Stimulated activated CD4-positive, alpha-beta T cell treated with anti-CD3 and anti-CD28 coated beads, Interleukin-12 subunit alpha, Interleukin-12 subunit beta, amount 100 ng/mL, for 24 hours (primary cell): ENCODE measurements around the gene OCRL.

Experiments
- DNase-seq, 2 experiments: peaks; one replicate each; pipeline ENCODE4 v3.0.0-alpha.2; 2020; ENCODE audit warnings: low read depth in 2 of 2

Gene OCRL

DNA sequence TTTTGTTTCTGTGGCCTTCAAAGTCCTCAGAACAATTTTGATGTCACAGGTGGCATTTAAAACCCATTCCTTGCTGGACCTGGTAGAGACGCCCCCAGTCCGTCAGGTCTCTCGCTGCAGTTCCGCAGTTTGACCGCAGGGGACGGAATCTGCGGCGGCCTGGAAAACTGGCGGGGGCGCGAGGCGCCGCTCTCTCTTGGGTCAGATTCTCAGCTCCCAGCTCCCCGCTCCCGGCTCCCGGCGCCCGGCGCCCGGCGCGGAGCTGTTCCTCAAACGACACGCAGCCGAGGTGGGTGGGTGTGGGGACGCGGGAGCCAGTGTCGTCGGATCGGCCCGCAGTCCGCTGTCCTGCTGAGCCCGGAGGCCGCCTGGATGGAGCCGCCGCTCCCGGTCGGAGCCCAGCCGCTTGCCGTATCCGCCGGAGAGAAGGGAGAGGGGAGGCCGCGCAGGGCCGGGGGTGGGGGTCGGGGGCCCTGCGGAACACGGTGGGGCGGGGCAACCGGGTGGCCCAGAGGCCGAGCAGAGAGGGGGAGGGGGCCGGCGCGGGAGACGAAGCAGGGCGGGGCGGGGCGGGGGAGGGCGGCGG lies at the start of gene OCRL:
TSS of gene OCRL (plus strand) at position 192 of the 586 bp plus-strand sequence. CDS start at position 373, 181 bp downstream.
- peak; percentile 17 to 47 for DNase-seq

DNA sequence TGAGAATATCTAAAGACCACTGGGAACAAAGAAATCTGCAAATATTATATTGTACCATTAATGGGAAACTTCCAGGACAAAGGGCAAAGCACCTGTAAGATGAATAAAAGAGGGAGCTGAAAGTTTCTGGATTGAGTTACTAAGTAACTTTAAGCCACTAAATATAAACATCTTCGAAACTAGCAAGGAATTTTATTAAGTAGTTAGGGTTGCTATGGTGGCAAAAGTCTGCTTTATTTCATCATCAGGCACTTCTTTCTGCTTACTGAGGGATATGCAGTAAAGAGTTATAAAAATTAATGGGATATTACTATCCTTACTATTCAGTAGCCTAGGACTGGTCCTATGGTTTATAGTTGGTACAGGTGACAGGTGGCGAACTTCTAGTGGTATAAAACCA lies 49.7 kb upstream of the OCRL start:
- DNase-seq: no peak

DNA sequence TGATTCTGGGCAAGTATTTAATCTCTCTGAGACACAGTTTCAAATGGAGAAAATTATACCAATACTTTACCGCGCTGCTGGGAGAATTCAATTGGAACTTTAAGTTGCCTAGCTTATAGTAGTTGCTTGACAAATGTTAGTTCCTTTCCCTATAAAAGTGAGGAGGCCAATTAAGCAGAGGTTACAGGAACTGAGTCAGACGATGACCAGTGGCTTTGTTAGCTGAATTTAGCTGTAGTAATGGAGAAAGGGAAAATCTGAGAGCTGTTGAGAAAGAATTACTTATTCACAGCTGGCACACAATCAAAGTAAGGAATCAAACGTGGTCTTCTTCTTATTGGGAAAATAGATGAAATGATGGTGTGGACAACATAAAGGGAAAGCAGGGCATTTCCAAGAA lies 46.4 kb upstream of the OCRL start:
- DNase-seq: no peak

DNA sequence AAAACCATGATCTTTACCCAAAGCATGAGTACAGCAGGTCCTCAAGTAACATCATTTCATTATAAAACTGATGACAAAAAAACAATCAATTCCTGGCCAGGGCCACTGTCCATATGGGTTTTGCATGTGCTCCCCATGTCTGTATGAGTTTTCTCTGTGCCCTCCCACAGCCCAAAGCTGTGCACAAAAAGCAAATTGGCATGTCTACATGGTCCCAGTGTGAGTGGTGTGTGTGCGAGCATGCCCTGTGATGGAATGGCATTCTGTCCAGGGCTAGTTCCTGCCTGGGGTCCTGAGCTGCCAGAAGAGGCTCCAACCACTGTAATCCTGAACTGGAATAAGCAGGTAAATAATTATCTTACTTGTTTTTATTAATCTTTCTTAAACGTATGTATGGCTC lies 45.2 kb upstream of the OCRL start:
- no peak for DNase-seq

DNA sequence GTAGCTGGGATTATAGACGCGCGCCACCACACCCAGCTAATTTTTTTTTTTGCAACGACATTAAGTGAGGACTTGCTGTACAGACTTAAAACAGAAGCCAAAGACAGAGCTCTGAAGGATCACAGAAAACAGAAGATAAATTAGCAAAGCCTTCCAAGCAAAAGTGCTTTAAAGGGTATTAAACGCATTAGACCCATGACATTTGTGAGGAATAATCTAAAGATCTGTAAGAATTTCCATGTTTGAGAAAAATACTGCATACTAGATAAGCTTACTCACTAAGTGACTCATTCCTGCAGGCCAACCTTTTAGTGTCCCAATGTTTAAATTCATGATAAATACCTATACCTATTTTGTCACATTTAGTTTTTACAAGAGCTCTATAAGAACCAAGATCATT lies 44.2 kb upstream of the OCRL start:
- DNase-seq: no peak

DNA sequence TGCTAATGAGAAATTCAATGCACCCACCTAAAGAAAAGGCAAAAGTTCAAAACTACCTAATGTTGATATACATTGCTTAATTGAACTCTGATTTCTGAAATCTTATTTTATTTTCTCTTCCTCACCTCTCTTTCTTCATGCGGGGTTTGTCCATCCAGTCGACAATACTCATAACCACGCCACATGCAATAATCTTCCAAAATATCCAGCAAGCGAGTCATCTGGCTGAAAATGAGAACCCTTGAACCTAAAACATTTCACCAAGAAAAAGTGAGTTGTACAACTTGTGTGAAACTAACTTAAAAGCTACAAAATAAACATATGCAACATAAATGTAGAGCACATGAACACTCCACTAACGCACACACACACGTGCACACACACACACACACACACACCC lies 43.4 kb upstream of the OCRL start:
- DNase-seq: no peak

DNA sequence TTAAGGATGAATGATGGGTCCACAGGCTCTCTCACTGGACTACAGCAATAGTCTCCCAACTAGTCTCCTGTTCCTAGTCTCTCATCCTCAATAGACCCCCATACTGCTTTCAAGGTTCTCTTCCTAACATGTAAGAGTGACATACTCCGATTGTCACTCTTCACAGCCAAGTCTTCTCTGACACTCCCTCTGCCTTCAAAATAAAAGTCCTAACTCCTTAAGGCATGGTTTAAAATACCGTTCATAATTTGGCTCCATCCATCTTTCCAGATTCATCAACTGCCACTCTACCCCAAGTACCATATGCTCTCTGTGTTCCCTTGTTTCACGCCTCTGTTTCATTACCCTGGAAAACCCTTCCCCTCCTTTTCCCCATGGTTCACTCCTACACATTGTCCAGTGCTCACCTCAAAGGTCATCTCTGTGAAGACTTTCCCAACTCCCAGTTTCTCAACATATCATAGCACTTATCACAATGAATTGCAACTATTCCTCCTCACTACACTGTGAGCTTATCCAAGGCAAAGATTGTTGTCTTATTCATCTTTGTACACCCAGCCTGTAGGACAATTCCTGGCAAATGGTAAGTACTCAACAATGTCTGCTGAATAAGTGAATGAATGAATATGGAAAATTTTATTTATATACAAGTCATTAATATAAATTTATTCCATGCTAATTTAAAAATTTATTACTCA lies 42.8 kb upstream of the OCRL start:
- no peak for DNase-seq

DNA sequence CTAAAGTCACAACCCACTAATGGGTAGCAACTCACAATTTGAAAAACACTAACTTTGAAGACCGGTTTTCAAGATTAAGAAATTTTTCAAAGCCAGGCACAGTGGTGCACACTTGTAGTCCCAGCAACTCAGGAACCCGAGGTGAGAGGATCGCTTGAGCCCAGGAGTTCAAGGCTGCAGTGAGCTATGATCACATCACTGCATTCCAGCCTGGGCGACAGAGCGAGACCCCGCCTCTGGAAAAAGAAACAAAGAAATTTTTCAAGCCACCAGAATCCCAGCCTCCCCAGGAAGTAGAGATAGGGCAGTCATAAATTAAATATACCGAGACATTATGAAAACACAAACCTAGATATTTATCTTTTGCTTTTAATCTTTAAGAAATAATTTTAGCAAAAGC lies 29.7 kb upstream of the OCRL start:
- no peak for DNase-seq

DNA sequence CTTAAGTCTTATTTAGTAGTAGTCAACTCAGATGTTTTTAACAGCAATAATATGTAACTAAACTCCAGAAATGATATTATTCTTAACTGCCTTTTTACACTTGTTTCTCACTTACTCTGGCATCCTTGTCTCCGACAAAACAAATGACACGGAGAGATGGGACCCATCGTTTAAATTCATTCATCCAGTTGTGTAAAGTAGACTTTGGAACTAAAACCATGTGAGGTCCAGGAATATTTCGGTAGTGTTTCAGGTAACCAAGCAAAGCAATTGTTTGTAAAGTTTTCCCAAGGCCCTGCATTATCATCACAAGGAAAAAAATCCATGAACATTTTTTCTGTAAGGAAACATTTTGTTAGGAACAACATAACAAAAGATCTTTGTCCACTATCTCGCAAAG lies 28.4 kb upstream of the OCRL start:
- DNase-seq: no peak

DNA sequence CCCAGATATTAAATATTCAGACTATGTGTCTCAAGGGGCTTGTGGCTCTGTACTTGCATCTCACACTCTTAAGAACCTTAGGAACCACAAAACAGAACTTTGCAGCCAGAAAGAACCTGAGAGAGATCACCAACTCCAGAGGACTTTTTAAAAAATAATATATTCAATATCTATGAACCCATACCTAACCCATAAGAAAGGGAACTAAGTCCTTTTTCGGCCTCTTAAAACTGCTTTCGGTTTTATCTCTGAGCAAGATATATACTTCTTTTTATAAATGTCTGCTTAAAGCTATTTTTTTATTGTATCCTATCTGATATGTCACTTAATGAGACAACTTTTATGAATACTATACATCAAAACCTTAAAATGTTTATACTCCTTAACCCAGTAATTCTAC lies 27.6 kb upstream of the OCRL start:
- DNase-seq: no peak

DNA sequence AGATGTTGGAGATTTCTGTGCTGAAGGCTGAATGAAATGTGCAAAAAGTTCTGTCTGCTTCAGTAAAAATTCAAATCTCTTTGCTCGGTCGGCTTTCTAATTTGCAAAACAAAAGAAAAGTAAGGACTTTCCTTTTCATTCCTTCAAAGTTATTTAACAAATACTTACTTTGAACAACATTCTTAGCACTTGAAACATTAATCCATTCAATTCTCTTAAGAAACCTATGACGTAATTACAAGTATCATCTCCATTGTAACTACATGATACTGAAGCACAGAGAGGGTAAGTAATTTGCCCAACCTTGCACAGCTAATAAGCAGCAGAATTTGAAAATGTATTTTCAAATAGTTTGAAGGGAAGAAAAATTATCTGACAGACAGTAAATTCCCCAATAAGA lies 23.7 kb upstream of the OCRL start:
- no peak for DNase-seq

DNA sequence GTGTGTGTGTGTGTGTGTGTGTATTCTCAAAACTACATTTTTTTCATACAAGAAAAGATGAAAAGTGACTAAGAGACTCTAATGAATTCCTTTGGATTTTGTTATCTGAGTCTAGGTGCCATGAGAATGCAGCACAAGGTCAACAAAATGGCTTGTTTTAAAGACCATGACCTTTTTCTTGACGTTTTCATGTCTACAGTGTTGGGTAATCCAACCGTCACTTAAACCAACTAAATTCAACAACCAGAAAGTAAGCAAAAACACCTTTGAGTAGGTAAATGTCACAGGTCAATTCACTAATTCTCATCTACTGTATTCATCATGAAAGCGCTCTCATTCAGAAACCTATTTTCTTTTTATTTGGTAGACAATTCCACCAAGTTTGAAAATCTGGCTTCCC lies 19.9 kb upstream of the OCRL start:
- no peak for DNase-seq

DNA sequence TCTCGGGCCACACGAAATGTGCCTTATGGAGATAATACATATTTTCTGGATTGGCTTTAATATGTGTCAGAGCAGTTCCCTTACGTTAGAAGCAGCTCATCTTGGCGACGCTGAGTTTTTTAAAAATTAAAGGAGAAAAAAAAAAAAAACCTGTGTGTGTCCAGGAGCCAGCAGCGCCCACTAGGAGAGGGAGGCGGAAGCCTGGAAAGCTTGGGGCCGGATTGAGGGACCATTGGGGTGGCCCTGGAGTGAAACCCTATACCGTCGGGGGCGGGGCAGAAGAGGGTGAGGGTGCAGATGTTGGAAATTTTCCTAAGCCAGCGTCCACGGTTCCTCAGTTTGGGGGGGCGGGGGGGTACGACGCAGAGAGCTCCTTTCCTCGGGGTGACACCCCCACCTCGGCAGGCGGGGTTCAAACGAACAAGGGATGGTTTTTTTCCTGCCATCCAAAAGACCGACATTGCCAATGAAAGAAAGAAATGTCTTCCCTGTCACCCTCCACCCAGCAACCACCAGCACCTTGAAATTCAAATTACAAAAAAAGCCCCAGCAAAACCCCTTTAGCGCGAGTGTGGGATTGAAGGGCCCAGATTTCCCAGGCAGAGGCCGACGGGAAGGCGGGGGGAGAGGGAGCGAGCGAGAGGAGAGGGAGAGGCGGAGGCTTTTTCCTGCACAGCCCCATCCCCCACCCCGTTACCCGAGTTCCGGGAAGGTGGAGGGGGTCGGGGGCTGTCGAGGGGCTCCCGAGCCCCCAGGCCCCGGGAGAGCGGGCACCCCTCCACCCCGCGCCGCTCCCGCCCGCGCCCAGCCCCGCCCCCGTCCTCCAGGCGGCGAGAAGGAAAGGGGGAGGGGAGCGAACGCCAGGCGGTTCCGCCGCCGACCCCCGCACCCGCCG lies 17.6 kb upstream of the OCRL start:
- DNase-seq: no peak

DNA sequence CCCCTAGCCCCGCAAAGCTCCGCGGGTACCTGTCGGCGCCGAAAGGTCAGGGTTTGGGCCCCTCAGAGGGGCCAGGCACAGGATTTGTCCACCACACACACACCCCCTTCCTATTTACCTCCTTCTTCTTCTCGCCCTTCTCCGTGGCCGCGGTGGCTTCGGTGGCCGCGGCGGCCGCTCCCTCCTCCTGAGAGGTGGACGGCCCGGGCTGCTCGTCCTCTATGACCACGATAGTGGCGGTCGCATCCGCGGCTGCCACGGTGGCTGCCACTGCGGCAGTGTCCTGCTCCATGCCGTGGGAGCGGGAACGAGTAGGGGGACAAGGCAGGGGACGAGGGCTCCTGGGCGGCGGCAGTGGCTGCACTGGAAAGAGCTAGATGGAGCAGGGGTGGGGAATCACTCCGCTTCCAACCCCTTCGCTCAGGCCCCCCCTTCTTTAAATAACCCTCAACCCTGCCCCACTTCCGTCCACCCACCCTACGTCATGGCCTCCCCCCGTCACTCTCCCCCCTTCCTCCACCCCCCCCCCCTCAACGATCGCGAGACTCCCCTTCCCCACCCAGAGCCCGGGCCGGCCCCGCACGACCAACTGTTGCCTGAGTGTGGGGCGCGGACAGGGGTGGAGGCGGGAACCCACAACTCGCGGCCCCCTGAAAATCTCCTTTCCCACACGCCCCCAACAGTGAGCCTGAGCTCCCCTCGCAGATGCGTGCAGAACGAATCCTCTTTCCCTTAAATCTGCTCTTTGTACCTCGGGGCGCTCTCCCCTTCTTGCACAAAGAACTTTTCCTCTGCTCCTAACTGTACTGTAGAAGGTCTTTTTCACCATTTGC lies 16.8 kb upstream of the OCRL start, which contains the start of gene SMARCA1:
TSS of gene SMARCA1 (minus strand) at position 412 of the 833 bp plus-strand sequence. CDS start at position 292, 120 bp downstream.
- no peak for DNase-seq

DNA sequence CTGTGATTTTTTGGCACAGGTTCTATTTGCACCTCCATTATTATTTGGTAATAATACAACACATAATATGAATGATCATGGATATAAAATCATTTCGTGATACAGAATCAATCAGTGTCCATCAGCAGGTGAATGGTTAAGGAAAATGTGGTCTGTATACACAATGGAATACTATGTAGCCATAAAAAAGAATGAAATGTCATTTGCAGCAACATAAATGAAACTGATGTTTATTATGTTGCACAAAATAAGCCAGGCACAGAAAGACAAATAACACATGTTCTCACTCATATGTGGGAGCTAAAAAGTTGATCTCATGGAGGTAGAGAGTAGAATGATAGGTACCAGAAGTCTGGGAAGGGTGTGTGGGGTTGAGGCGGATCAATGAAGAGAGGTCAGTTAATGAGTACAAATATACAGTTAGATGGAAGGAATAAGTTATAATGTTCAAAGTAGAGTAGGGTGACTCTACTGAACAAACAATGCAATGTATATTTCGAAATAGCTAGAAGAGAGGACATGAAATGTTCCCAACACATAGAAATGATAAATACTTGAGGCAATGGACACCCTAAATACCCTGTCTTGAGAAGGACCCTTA lies 15.7 kb upstream of the OCRL start:
- DNase-seq: no peak

DNA sequence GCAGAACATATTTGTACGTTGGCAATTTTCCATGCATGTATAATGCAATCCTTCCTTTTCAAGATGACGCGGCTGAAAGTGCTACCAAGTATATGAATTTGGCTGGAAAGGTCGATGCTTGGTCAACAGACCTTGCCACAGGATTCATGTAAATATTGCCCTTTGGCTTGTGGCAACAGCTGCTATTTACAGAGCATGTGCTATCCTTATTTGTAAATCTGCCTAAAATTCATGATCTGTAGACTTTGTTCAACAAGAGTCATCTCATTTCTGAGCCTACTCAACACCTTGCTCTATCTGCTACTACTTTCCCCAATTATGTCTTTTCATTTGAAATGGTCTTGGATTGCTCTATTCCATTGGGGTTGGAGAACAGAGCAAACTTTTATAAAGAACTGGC lies 14.9 kb upstream of the OCRL start:
- no peak for DNase-seq

DNA sequence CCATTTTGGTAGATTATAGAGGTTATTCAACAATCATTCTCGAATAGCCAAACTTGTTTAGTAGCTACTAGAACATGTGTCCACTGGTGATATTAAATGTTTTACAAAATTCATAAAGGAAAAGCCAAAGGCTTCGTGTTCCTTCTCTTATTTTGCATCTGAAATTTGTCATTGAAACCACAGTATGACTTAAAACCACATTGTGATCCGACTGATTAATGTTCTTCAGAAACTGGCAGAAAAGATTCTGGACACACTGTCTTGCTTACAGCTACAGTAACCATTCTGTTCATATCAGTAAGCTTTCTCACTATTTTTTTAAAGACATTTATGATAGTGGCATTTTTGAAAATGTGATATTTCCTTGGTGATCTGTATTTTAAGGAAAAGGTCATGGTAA lies 14.2 kb upstream of the OCRL start:
- DNase-seq: no peak

DNA sequence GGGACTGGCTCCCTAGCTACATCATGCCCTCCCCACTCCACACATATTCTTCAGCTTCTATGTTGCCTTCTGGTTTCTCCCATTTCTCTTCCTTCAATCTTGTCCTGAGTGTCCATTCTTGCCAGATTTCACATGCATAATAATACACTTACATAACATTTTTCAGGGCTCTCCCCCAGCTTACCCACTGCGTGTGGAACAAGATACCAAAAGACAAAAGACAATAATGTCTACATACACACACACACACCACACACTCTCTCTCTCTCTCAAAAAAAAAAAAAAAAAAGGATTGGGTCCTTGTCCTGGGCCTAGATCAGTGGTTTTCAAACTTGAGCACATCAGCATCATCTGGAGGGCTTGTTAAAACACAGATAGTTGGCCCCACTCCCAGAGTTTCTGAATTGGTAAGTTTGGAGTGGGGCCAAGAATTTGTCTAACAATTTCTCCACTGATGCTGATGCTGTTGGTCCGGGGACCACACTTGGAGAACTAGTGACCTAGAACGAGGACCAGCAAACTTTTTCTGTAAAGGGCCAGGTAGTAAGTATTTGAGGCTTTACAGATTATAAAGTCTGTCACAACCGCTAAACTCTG lies 10.3 kb upstream of the OCRL start:
- DNase-seq: no peak

DNA sequence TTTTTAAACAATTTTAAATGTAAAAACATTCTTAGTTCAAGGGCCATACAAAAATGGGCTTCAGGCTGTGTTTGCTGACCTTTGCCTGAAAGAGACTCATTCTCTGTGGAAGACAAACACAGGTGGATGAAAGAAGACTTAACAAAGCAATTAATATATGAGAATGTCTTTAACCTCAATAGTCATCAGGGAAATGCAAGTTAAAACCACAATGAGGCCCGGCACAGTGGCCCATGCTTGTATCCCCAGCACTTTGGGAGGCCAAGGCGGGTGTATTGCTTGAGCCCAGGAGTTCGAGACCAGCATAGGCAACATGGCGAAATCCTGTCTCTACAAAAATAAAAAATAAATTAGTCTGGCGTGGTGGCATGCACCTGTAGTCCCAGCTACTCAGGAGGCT lies 9.6 kb upstream of the OCRL start:
- DNase-seq: no peak

DNA sequence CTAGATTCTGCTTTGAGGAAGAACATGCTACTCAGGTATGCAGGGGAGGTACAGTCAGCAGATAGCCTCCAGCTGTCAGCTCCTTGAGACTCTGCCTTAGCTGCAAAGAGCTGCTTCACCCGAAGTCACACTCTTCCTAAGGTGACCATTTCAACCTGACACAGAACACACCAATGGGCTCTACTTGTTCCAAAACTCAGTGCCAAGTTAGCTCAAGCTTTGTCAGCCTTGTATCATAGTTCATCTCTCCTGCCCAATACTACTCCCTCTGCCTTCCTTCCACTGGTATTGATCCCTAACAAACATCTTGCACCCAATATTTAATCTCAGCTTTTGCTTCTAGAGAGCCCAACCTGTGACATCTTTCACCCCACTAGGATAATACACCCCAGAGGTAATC lies 8.9 kb upstream of the OCRL start:
- no peak for DNase-seq
